GM12892 (cell line): ENCODE results near the gene CCL14.

ENCODE experiments used
- POLR2A ChIP-seq: IDR thresholded peaks from 2 replicates; pipeline ENCODE4 v1.6.1; 2011; ENCODE audit warnings: low read depth, low read length, control low read depth
- POLR2AphosphoS5 ChIP-seq: IDR thresholded peaks from 2 replicates; pipeline ENCODE4 v1.6.1; 2011; ENCODE audit warnings: low read depth, low read length, control low read depth

GRCh38 chr17:36030956-36031355 lies 44.4 kb upstream of the CCL14 start:
- TF ChIP-seq POLR2AphosphoS5 (no peak), POLR2A (no peak)
